ENCODE results near the gene PHF20. TPM values are rescaled to one million over a fixed set of nuclear protein-coding genes. Genes with fewer than 3 reads are reported as not detected.
"Not testable (repeated sequence)": the region's sequence is repeated elsewhere in the genome, so short reads cannot be mapped to it uniquely, and the experiment has no call there.

PHF20 gene
- total RNA-seq, 1 donor from 2014 or later: 86.0 TPM

- TF ChIP-seq CTCF (IDR thresholded peaks at IDR 0.05): no peak
- DNase-seq (no peak), ATAC-seq (ENCODE audit: low read depth) (no peak)
- H3K27ac Mint-ChIP-seq: no peak overlapping the region
- H3K4me1 Mint-ChIP-seq: peaks cover 2% of the 10 kb centered on the region
- intact Hi-C loops (cut with micrococcal nuclease): loop anchor here (10.0 kb wide), 1 partner anchor 187 kb away; the partner anchor contains the start of genes NFS1 and ROMO1
- H3K4me3 Mint-ChIP-seq: no peak overlapping the region
- no peaks in the 10 kb centered on the region for H3K27me3 Mint-ChIP-seq
- H3K9me3 Mint-ChIP-seq: no peaks in the 10 kb centered on the region
- POLR2A ChIA-PET: no interaction called here
- CTCF ChIA-PET: no interaction called here
- H3K36me3 Mint-ChIP-seq (ENCODE audit: low read depth): peaks cover 32% of the 10 kb centered on the region
Observed at GRCh38 chr20:35881676-35882075, 109.9 kb downstream of the PHF20 start.

GRCh38 chr20:35882427-35883161 lies 110.8 kb downstream of the PHF20 start:
- ATAC-seq (ENCODE audit: low read depth); H3K9me3 Mint-ChIP-seq; H3K4me1 Mint-ChIP-seq; H3K4me3 Mint-ChIP-seq; DNase-seq; H3K27ac Mint-ChIP-seq; H3K27me3 Mint-ChIP-seq: not testable (repeated sequence)
- intact Hi-C loops (cut with micrococcal nuclease): loop anchor here (10.0 kb wide), 1 partner anchor 188 kb away; the partner anchor contains the start of genes NFS1 and ROMO1
- H3K36me3 Mint-ChIP-seq (ENCODE audit: low read depth): peaks cover 32% of the 10 kb centered on the region
- CTCF ChIA-PET: interaction anchor here (2.1 to 5.4 kb wide), 3 partner anchors 143 to 418 kb away, joined by 9 to 57 read pairs (median 12); no protein-coding TSS in a partner anchor
- POLR2A ChIA-PET: interaction anchor here (0.8 kb wide), 1 partner anchor 141 kb away, joined by 3 read pairs; the partner anchor contains the start of gene RBM39

- no peaks in the 10 kb centered on the region for H3K9me3 Mint-ChIP-seq
- peaks cover 2% of the 10 kb centered on the region for H3K4me1 Mint-ChIP-seq
- H3K4me3 Mint-ChIP-seq: no peak overlapping the region
- POLR2A ChIA-PET: interaction anchor here (0.8 to 1.8 kb wide), 2 partner anchors 141 to 142 kb away, joined by 3 to 13 read pairs; partner anchors contain the start of gene RBM39
- ATAC-seq (ENCODE audit: low read depth) (no peak), DNase-seq (no peak)
- TF ChIP-seq CTCF (IDR thresholded peaks at IDR 0.05): no peak
- H3K36me3 Mint-ChIP-seq (ENCODE audit: low read depth): peaks cover 31% of the 10 kb centered on the region
- no peaks in the 10 kb centered on the region for H3K27me3 Mint-ChIP-seq
- intact Hi-C loops (cut with micrococcal nuclease): loop anchor here (10.0 kb wide), 1 partner anchor 189 kb away; the partner anchor contains the start of genes NFS1 and ROMO1
- H3K27ac Mint-ChIP-seq: no peak overlapping the region
- CTCF ChIA-PET: interaction anchor here (1.0 to 5.4 kb wide), 7 partner anchors 17 to 419 kb away, joined by 3 to 57 read pairs (median 9); no protein-coding TSS in a partner anchor
Observed at GRCh38 chr20:35883336-35883777, 111.5 kb downstream of the PHF20 start.

GRCh38 chr20:35883778-35884540 lies 112.1 kb downstream of the PHF20 start:
- H3K27me3 Mint-ChIP-seq: no peaks in the 10 kb centered on the region
- peaks cover 26% of the 10 kb centered on the region for H3K36me3 Mint-ChIP-seq (ENCODE audit: low read depth)
- ChIA-PET POLR2A (interaction anchor here (0.5 to 1.8 kb wide), 3 partner anchors 142 to 936 kb away, joined by 3 to 13 read pairs (median 3); partner anchors contain the start of gene RBM39), CTCF (interaction anchor here (0.8 to 5.4 kb wide), 13 partner anchors 9 to 419 kb away, joined by 3 to 57 read pairs (median 5); partner anchors contain the start of gene RBM39)
- peak; percentile 85 for ATAC-seq (ENCODE audit: low read depth)
- TF ChIP-seq CTCF (IDR thresholded peaks at IDR 0.05): no peak
- peaks cover 2% of the 10 kb centered on the region for H3K4me1 Mint-ChIP-seq
- no peak overlapping the region for H3K4me3 Mint-ChIP-seq
- DNase-seq: peak; percentile 28
- intact Hi-C loops (cut with micrococcal nuclease): loop anchor here (1.0 to 10.0 kb wide), 4 partner anchors 141 to 429 kb away; partner anchors contain the start of genes CEP250, NFS1 and ROMO1
- H3K9me3 Mint-ChIP-seq: no peaks in the 10 kb centered on the region
- no peak overlapping the region for H3K27ac Mint-ChIP-seq

- Mint-ChIP-seq H3K27me3 (no peaks in the 10 kb centered on the region), H3K36me3 (ENCODE audit: low read depth) (peaks cover 25% of the 10 kb centered on the region), H3K9me3 (no peaks in the 10 kb centered on the region), H3K4me1 (peaks cover 2% of the 10 kb centered on the region), H3K27ac (no peak overlapping the region), H3K4me3 (no peak overlapping the region)
- TF ChIP-seq CTCF (IDR thresholded peaks at IDR 0.05): no peak
- ChIA-PET POLR2A (interaction anchor here (0.5 to 1.8 kb wide), 2 partner anchors 142 to 158 kb away, joined by 3 to 13 read pairs; partner anchors contain the start of gene RBM39), CTCF (interaction anchor here (0.8 to 5.4 kb wide), 13 partner anchors 10 to 420 kb away, joined by 3 to 57 read pairs (median 4); partner anchors contain the start of gene RBM39)
- DNase-seq: no peak
- no peak for ATAC-seq (ENCODE audit: low read depth)
- intact Hi-C loops (cut with micrococcal nuclease): loop anchor here (1.0 to 10.0 kb wide), 4 partner anchors 141 to 430 kb away; partner anchors contain the start of genes CEP250, NFS1 and ROMO1
Observed at GRCh38 chr20:35884541-35884865, 112.7 kb downstream of the PHF20 start.
